ENCODE data around the gene CLPTM1L.
A peak's percentile ranks its signal among the peaks of the same experiment; 100 is the strongest.

The CLPTM1L gene, protein sequence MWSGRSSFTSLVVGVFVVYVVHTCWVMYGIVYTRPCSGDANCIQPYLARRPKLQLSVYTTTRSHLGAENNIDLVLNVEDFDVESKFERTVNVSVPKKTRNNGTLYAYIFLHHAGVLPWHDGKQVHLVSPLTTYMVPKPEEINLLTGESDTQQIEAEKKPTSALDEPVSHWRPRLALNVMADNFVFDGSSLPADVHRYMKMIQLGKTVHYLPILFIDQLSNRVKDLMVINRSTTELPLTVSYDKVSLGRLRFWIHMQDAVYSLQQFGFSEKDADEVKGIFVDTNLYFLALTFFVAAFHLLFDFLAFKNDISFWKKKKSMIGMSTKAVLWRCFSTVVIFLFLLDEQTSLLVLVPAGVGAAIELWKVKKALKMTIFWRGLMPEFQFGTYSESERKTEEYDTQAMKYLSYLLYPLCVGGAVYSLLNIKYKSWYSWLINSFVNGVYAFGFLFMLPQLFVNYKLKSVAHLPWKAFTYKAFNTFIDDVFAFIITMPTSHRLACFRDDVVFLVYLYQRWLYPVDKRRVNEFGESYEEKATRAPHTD

DNA sequence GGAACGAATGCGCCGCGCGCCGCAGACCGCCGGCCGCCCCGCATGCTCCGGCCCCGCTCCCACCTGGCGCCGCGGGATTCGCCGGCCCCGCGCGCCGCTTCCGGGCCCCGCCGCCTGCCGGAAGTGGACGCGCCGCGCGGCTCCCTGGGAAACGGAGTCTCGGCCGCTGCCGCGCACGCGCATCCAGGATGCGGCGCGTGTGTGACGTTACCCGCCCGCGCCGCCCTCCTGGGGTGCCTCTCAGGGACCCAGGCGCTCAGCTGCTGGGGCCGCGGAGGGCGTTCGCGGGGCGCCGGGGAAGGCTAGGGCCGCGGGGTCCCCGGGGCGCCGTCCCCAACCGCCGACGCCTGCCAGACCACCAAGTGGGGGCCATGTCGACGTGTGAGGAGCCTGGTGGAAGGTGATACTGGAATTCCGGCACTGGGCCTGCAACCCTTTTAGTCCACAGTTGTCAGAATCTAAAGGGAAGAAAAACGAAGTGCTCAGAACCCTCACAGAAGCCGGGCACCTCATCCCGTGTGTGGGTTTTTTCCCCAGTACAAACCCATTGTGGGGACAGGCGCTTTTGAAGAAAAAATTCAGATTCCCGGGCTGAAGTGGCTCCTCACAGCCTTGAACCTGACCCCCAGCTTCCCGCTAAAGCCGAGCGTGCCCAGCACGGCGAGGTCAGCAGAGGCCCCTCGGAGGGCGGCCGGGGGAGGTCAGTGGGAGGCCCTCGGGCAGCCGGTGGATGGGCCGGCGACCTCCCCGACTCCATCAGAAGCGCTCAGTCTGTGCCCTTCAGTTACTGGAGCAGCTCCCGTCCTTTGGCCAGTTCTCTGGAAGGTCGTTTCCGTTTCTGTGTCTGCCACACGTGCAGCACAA is at the start of gene CLPTM1L:
TSS of gene CLPTM1L (minus strand) at position 125 of the 864 bp plus-strand sequence. CDS start 258 bp downstream, outside the sequence.
- Histone ChIP-seq H3K36me3 (ENCODE audit: insufficient read depth) (peaks cover 17% of the 10 kb centered on the region; the same call in 1 of the 2 replicates), H2AFZ (ENCODE audit: low read depth) (peak within 1 kb of the TSS; percentile 61), H3K27ac (peak within 1 kb of the TSS; percentile 27), H4K20me1 (ENCODE audit: insufficient read depth) (no peaks in the 10 kb centered on the region), H3K4me2 (peak within 1 kb of the TSS; percentile 100), H3K4me3 (IDR thresholded peaks at IDR 0.05; ENCODE audit: insufficient read depth, low read depth, low read length) (peak within 1 kb of the TSS; percentile 65), H3K9ac (peak within 1 kb of the TSS; percentile 71; the same call in 1 of the 2 replicates), H3K27me3 (ENCODE audit: insufficient read depth, low read depth) (no peaks in the 10 kb centered on the region), H3K79me2 (ENCODE audit: insufficient read depth, low read depth) (peaks cover 56% of the 10 kb centered on the region), H3K4me1 (ENCODE audit: low read depth, poor library complexity, severe bottlenecking) (peaks cover 25% of the 10 kb centered on the region)
- TF ChIP-seq, protein P1, sequence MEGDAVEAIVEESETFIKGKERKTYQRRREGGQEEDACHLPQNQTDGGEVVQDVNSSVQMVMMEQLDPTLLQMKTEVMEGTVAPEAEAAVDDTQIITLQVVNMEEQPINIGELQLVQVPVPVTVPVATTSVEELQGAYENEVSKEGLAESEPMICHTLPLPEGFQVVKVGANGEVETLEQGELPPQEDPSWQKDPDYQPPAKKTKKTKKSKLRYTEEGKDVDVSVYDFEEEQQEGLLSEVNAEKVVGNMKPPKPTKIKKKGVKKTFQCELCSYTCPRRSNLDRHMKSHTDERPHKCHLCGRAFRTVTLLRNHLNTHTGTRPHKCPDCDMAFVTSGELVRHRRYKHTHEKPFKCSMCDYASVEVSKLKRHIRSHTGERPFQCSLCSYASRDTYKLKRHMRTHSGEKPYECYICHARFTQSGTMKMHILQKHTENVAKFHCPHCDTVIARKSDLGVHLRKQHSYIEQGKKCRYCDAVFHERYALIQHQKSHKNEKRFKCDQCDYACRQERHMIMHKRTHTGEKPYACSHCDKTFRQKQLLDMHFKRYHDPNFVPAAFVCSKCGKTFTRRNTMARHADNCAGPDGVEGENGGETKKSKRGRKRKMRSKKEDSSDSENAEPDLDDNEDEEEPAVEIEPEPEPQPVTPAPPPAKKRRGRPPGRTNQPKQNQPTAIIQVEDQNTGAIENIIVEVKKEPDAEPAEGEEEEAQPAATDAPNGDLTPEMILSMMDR (conservative IDR thresholded peaks at IDR 0.05; ENCODE audit: low read depth, low read length), result no peak

DNA sequence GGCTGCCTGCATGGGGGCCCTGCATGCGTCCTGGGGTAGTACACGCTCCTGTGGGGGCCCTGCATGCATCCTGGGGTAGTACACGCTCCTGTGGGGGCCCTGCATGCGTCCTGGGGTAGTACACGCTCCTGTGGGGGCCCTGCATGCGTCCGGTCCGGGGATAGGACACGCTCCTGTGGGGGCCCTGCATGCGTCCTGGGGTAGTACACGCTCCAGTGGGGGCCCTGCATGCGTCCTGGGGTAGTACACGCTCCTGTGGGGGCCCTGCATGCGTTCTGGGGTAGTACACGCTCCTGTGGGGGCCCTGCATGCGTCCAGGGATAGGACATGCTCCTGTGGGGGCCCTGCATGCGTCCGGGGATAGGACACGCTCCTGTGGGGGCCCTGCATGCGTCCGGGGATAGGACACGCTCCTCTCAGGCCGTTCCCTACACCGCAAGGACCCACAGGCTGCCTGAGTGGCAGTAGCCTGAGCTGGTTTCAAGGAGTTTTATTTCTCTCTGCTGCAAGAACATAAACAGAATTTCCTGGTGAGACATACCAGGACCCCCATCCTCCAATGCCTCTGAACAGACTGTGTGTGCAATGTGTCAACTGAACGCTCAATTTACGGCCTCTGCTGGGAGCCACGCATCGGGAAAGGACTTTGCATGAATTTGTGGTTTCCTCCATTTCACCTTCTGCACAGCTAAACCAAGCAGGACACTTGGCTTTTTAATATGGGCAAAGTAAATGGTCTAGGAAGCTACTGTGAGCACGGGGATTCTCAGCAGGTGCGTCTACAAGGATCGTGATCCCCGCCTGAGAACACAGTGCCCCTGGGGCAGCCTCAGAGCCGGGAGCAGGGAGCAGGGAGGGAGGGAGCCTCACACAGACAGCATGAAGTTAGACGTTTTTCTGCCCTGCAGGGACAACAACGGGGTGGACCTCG is 48.9 kb upstream of the CLPTM1L start:
- Histone ChIP-seq H2AFZ (ENCODE audit: low read depth) (no peak overlapping the region), H3K4me3 (IDR thresholded peaks at IDR 0.05; ENCODE audit: insufficient read depth, low read depth, low read length) (no peak overlapping the region), H3K36me3 (ENCODE audit: insufficient read depth) (no peaks in the 10 kb centered on the region), H3K4me2 (no peak overlapping the region), H3K9ac (no peak overlapping the region), H3K4me1 (ENCODE audit: low read depth, poor library complexity, severe bottlenecking) (no peaks in the 10 kb centered on the region), H3K79me2 (ENCODE audit: insufficient read depth, low read depth) (no peaks in the 10 kb centered on the region), H4K20me1 (ENCODE audit: insufficient read depth) (no peaks in the 10 kb centered on the region), H3K27me3 (ENCODE audit: insufficient read depth, low read depth) (peaks cover 88% of the 10 kb centered on the region), H3K27ac (no peak overlapping the region)
- TF ChIP-seq, protein P1 (conservative IDR thresholded peaks at IDR 0.05; ENCODE audit: low read depth, low read length), result no peak

DNA sequence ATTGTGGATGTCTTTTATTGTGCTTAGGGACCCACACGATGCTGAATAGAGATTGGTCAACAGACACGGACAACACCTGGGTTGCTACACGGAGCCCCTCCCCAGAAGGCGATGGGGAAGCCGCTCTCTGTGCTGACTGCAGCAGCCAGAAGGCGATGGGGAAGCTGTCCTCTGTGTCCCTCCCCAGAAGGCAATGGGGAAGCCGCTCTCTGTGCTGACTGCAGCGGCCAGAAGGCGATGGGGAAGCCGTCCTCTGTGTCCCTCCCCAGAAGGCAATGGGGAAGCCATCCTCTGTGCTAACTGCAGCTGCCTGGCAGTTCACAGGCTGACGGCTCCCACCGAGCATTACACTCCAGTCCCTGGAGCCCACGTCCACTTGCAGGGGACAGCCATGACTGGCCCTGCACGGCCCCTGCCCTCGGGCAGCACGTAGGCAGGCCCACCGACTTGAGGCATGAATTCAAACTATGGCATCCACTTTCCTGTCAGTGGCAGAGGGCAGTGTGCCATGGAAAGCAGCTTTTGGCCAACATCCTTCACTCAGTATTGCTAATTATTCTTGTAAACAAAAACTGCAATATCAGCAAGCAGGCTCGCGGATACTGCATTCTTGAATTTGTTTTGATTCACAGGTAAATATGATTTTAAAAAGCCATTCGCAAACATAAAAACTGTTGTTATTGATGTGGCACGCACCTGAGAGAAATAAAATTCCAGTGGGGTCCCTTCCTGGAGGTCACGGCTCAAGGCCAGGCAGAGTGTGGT is 48.1 kb upstream of the CLPTM1L start:
- Histone ChIP-seq H3K9ac (no peak overlapping the region), H4K20me1 (ENCODE audit: insufficient read depth) (no peaks in the 10 kb centered on the region), H3K27ac (no peak overlapping the region), H3K79me2 (ENCODE audit: insufficient read depth, low read depth) (no peaks in the 10 kb centered on the region), H3K27me3 (ENCODE audit: insufficient read depth, low read depth) (peaks cover 91% of the 10 kb centered on the region), H3K36me3 (ENCODE audit: insufficient read depth) (no peaks in the 10 kb centered on the region), H3K4me2 (no peak overlapping the region), H3K4me3 (IDR thresholded peaks at IDR 0.05; ENCODE audit: insufficient read depth, low read depth, low read length) (no peak overlapping the region), H3K4me1 (ENCODE audit: low read depth, poor library complexity, severe bottlenecking) (no peaks in the 10 kb centered on the region), H2AFZ (ENCODE audit: low read depth) (no peak overlapping the region)
- TF ChIP-seq, protein P1 (conservative IDR thresholded peaks at IDR 0.05; ENCODE audit: low read depth, low read length), result no peak
